Activated CD4-positive, alpha-beta T cell treated with anti-CD3 and anti-CD28 coated beads for 36 hours (primary cell): ENCODE data around the gene C1orf167. TPM values are rescaled to one million over a fixed set of nuclear protein-coding genes. Genes with fewer than 3 reads are reported as not detected.

Experiments
- ATAC-seq: fragments of 200-7000 bp; cut with Tn5 transposase; one replicate; pipeline ENCODE4 v1.10.0; 2021; ENCODE audit warnings: mild to moderate bottlenecking, moderate library complexity
- CTCF ChIA-PET: fragments of 350-600 bp; sonication (Branson Sonifier 250); formaldehyde crosslinking; loops from one replicate; lab custom pipeline; 2021; ENCODE audit warnings: antibody characterized with exemption; lab: Charles Lee
- POLR2A ChIA-PET: fragments of 350-600 bp; sonication (Branson Sonifier 250); formaldehyde crosslinking; loops from one replicate; lab custom pipeline; 2021; ENCODE audit warnings: antibody characterized with exemption, inconsistent platforms; lab: Charles Lee
- DNase-seq: peaks from one replicate; pipeline ENCODE4 v3.0.0-alpha.2; 2020
- H3K27ac Mint-ChIP-seq: one replicate; pipeline ENCODE4 v1.8.0; 2021; ENCODE audit warnings: mixed read lengths
- H3K27me3 Mint-ChIP-seq: one replicate; pipeline ENCODE4 v1.8.0; 2021; ENCODE audit warnings: mixed read lengths
- H3K36me3 Mint-ChIP-seq: one replicate; pipeline ENCODE4 v1.8.0; 2021; ENCODE audit warnings: low read depth, mixed read lengths
- H3K4me1 Mint-ChIP-seq: one replicate; pipeline ENCODE4 v1.8.0; 2021; ENCODE audit warnings: mixed read lengths
- H3K4me3 Mint-ChIP-seq: one replicate; pipeline ENCODE4 v1.8.0; 2021; ENCODE audit warnings: mild to moderate bottlenecking, moderate library complexity, mixed read lengths
- H3K9me3 Mint-ChIP-seq: one replicate; pipeline ENCODE4 v1.8.0; 2021; ENCODE audit warnings: low read depth, mixed read lengths
- intact Hi-C, 2 experiments: fragments of 100-400 bp; cut with DNase I in 1 of 2; cut with micrococcal nuclease in 1 of 2; formaldehyde crosslinking; loops; one replicate each; pipeline versions ENCODE4 v1.14.2 to v1.15.1; 2022 to 2024; cut with DNase I, micrococcal nuclease
- total RNA-seq, 2 experiments: library from RNA; stranded (reverse); gene quantifications; one replicate each; pipeline ENCODE4 v1.2.3, GENCODE V29; 2021

Gene C1orf167
- total RNA-seq, 2 experiments from 2014 or later: not detected

DNA sequence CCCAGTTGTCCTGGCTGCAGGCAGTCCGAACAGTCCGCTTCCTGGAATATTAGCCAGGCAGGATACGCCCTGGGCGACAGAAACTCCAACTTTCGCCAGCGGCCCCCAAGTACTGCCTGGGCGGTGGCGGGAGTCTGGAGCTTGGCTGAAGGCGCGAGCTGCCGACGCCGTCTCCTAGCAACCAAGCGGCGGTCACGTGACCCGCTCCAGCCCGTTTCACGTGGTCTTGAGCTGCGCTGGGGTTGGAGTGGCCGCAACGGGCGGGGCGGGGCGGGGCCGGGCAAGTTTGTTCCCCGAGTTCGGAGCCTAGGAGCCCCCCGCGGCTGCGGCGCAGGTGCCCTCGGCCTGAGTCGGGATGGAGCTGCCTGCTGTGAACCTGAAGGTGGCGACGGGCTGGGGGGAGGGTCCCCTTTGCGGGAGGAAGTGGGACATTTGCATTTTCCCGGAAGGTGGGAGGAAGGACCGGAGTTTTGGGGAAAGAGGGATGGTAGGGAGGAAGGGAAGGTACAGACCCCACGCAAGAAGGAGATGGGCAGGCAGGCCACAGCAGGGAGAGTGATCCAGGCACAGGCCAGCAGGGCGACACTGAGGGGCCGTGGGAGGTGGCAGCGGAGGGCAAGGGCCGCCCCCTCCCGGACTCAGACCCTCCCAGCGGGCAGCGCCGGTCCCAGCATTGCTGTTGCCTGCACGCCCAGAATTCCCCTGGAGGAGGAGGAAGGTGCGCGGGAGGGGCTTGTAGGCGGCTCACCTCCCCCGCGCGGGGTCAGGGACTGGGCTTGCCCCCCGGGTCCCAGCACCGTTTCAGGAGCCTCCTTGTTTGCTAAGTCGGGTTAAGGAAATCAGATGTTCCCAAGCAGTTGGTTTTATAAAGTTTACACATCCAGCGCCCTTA is 25.9 kb upstream of the C1orf167 start, which contains the start of gene AGTRAP:
TSS of gene AGTRAP (plus strand) at position 283 of the 892 bp plus-strand sequence. CDS start at position 356, 73 bp downstream.
- Mint-ChIP-seq H3K4me3 (peak within 1 kb of the TSS; percentile 87), H3K27ac (peak within 1 kb of the TSS; percentile 82), H3K36me3 (no peaks in the 10 kb centered on the region), H3K4me1 (peaks cover 56% of the 10 kb centered on the region), H3K9me3 (no peaks in the 10 kb centered on the region), H3K27me3 (no peaks in the 10 kb centered on the region)
- intact Hi-C loops: loop anchor here in 1 of 2 experiments (1.0 to 5.0 kb wide), 8 partner anchors 55 to 674 kb away; partner anchors contain the start of genes CLCN6, DISP3, FBXO2 and FBXO44
- ATAC-seq (peak; percentile 81), DNase-seq (peak; percentile 95)
- ChIA-PET POLR2A (interaction anchor here (0.6 to 2.9 kb wide), 2 partner anchors 173 to 441 kb away, joined by 6 to 18 read pairs; no protein-coding TSS in a partner anchor), CTCF (interaction anchor here (0.6 to 3.6 kb wide), 8 partner anchors 12 to 172 kb away, joined by 3 to 22 read pairs (median 3); no protein-coding TSS in a partner anchor)

DNA sequence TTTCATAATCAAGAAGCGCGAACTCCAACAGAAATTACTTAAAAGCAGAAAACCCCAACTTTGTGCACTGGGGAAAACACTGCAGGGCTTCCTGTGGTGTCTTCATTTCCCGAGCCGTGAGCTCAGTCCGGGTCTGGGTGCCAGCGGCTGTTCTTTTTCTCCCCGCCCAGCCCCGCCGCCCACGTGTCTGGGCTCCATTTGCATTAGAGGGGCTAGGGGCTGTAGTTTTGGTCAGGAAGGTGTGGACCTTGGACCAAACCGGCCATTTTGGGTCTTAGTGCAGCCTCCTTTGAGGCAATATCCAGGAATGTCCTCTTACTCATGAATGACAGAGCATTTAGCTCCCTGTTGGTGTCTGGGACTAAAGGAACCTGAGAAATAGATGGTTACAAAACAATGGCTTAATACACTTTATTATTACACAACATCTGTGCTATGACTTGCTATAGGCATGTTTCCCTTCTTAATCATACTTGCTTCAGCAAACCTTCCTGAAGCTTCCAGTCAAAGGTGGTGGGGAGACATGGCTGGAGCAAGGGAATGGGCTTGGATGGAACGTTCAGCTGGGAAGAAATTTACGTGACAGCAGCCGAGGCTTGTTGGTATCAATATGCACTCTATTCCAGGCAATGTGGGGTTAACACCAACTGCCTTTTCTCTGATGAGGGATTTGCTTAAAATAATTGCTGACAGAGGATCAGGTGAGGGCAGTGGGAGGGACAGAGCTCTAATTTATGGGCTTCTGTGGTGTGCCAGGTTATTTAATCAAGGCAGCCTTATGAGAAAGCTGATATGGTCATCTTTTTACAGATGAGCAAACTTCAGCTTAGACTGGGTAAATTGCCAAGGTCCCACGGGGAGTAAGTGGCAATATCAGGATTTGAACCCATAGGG is 25.0 kb upstream of the C1orf167 start:
- Mint-ChIP-seq H3K27ac (peak overlapping the region; percentile 68), H3K27me3 (no peaks in the 10 kb centered on the region), H3K9me3 (no peaks in the 10 kb centered on the region), H3K36me3 (no peaks in the 10 kb centered on the region), H3K4me3 (peak overlapping the region; percentile 87), H3K4me1 (peaks cover 57% of the 10 kb centered on the region)
- intact Hi-C loops: loop anchor here in 1 of 2 experiments (1.0 to 5.0 kb wide), 8 partner anchors 56 to 675 kb away; partner anchors contain the start of genes CLCN6, DISP3, FBXO2 and FBXO44
- POLR2A ChIA-PET: interaction anchor here (1.1 to 2.9 kb wide), 2 partner anchors 56 to 172 kb away, joined by 3 to 18 read pairs; no protein-coding TSS in a partner anchor
- CTCF ChIA-PET: interaction anchor here (0.7 to 3.6 kb wide), 8 partner anchors 11 to 697 kb away, joined by 3 to 22 read pairs (median 3); partner anchors contain the start of gene CLCN6
- DNase-seq (peak; percentile 72), ATAC-seq (peak; percentile 61)

DNA sequence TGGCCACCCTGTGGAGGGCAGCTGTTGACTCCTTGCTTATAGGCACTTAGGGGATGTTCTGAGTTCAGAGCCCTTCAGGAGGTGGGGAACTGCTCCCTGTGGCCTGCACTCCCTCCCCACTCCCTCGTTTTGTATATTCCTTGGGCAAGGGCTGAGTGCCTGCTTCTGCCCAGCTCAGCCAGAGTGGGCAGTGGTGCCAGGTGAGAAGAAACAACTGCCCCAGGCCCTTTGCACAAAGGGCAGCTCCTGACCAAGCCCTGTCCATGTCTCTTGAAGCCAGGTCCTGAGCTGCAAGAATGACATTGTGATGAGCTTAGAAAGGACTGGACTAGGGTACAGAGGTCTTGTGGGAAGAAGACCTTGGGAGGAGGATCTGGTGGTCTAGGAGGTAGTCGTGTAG is 23.9 kb upstream of the C1orf167 start:
- Mint-ChIP-seq H3K9me3 (no peaks in the 10 kb centered on the region), H3K27ac (no peak overlapping the region), H3K4me1 (peaks cover 54% of the 10 kb centered on the region), H3K27me3 (no peaks in the 10 kb centered on the region), H3K4me3 (no peak overlapping the region), H3K36me3 (no peaks in the 10 kb centered on the region)
- ATAC-seq: no peak
- no peak for DNase-seq
- ChIA-PET POLR2A (no interaction called here), CTCF (interaction anchor here (0.7 kb wide), 1 partner anchor 698 kb away, joined by 3 read pairs; no protein-coding TSS in a partner anchor)
- intact Hi-C loops: loop anchor here in 1 of 2 experiments (5.0 kb wide), 2 partner anchors 169 to 676 kb away; partner anchors contain the start of gene SRM

- CTCF ChIA-PET: interaction anchor here (1.8 kb wide), 1 partner anchor 19 kb away, joined by 4 read pairs; no protein-coding TSS in a partner anchor
Measured at GRCh38 chr1:11738783-11739182, 23.2 kb upstream of the C1orf167 start.

DNA sequence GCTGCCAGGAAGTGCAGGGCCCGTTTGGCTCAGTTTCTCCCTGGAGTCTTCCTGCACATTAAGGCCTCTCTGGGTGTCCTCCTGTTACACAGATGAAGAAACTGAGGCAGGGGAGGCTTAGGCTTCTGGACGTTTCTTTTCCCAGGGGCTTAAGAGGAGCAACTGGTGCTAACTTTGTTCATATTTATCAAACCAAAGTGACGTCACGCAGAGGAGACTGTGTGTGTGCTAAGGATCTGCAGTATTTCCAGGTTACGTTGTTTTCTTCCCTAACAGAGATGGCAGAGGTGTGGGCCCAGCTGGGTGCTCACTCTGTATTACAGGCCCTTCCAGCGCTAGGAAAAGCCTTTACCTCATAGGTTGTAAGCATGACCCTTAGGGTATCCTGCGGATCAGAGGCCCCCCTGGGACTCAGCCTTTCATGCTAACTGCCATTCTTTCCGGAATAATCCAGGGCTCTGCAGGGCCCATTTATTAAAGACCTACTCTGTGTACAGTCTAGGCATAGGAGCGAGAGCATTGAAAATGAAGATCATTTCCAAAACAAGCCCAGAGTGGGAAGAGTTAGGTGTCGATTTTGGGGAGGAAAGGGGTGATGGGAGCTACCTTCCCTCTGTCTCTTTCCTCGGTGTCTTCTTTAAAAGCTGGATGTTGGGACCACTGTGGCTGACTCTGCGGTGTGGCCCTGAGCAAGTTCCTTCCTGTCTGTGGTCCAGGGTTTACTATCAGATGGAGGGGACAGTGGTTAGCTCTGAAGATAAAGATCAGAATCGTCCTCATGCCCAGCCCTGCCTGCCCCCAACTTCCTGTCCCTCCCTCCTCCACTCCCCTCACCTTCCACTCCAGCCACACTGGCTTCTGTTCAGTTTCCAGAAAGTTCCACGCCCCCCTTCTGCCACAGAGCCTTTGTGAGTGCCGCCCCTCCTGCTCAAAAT is 21.5 kb upstream of the C1orf167 start:
- POLR2A ChIA-PET: no interaction called here
- ATAC-seq: peak; percentile 31
- H3K4me1 Mint-ChIP-seq: peaks cover 50% of the 10 kb centered on the region

More at GRCh38 chr1:11738783-11739182, 23.2 kb upstream of the C1orf167 start:
- intact Hi-C loops: loop anchor here in 1 of 2 experiments (5.0 kb wide), 2 partner anchors 169 to 676 kb away; partner anchors contain the start of gene SRM
- POLR2A ChIA-PET: no interaction called here
- ATAC-seq (no peak), DNase-seq (no peak)
- Mint-ChIP-seq H3K4me3 (no peak overlapping the region), H3K4me1 (peaks cover 52% of the 10 kb centered on the region), H3K27me3 (no peaks in the 10 kb centered on the region), H3K36me3 (no peaks in the 10 kb centered on the region), H3K27ac (no peak overlapping the region), H3K9me3 (no peaks in the 10 kb centered on the region)

GRCh38 chr1:11741482-11741881 is 20.5 kb upstream of the C1orf167 start:
- CTCF ChIA-PET: interaction anchor here (0.8 to 1.9 kb wide), 2 partner anchors 9 to 91 kb away, joined by 3 to 5 read pairs; no protein-coding TSS in a partner anchor
- intact Hi-C loops: no loop called here
- no peaks in the 10 kb centered on the region for H3K27me3 Mint-ChIP-seq
- no peak overlapping the region for H3K27ac Mint-ChIP-seq
- peaks cover 4% of the 10 kb centered on the region for H3K36me3 Mint-ChIP-seq
- peaks cover 50% of the 10 kb centered on the region for H3K4me1 Mint-ChIP-seq
- H3K4me3 Mint-ChIP-seq: no peak overlapping the region
- ATAC-seq (no peak), DNase-seq (no peak)
- POLR2A ChIA-PET: no interaction called here
- no peaks in the 10 kb centered on the region for H3K9me3 Mint-ChIP-seq

More for the DNA sequence above, 21.5 kb upstream of the C1orf167 start:
- no peaks in the 10 kb centered on the region for H3K9me3 Mint-ChIP-seq
- H3K4me3 Mint-ChIP-seq: peak overlapping the region; percentile 24
- H3K36me3 Mint-ChIP-seq: peaks cover 4% of the 10 kb centered on the region
- H3K27ac Mint-ChIP-seq: no peak overlapping the region
- intact Hi-C loops: no loop called here
- CTCF ChIA-PET: interaction anchor here (0.5 to 1.9 kb wide), 9 partner anchors 9 to 564 kb away, joined by 3 to 5 read pairs (median 3); no protein-coding TSS in a partner anchor
- peak; percentile 33 for DNase-seq
- no peaks in the 10 kb centered on the region for H3K27me3 Mint-ChIP-seq

GRCh38 chr1:11741919-11742558 is 20.0 kb upstream of the C1orf167 start:
- CTCF ChIA-PET: interaction anchor here (1.9 kb wide), 1 partner anchor 8 kb away, joined by 5 read pairs; no protein-coding TSS in a partner anchor
- no peak overlapping the region for H3K4me3 Mint-ChIP-seq
- POLR2A ChIA-PET: no interaction called here
- ATAC-seq: no peak
- no peaks in the 10 kb centered on the region for H3K27me3 Mint-ChIP-seq
- H3K27ac Mint-ChIP-seq: no peak overlapping the region
- H3K36me3 Mint-ChIP-seq: peaks cover 8% of the 10 kb centered on the region
- no peaks in the 10 kb centered on the region for H3K9me3 Mint-ChIP-seq
- peaks cover 46% of the 10 kb centered on the region for H3K4me1 Mint-ChIP-seq
- no peak for DNase-seq
- intact Hi-C loops: no loop called here

DNA sequence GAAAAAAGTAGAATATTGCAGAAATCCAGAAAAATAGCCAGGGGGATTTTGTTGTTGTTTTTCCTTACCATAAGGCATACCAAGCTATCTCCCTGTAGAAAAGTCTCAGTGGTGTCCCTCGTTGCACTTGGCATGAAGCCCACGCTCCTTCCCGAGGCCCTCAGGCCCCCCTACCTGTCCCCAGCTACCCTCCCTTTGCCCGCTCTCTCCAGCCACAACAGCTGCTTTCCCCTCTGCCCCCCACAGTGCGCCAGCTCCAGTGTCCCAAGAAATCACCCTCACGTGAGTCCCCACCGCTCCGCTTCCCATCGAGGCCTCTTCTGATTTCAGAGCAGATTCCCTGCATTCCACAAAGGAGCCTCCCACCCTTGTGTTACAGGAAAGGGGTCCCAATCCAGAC is 17.7 kb upstream of the C1orf167 start:
- no peaks in the 10 kb centered on the region for H3K9me3 Mint-ChIP-seq
- ATAC-seq (no peak), DNase-seq (no peak)
- H3K36me3 Mint-ChIP-seq: peaks cover 12% of the 10 kb centered on the region
- intact Hi-C loops: no loop called here
- H3K27me3 Mint-ChIP-seq: no peaks in the 10 kb centered on the region
- ChIA-PET CTCF (interaction anchor here (0.6 kb wide), 1 partner anchor 21 kb away, joined by 3 read pairs; no protein-coding TSS in a partner anchor), POLR2A (no interaction called here)
- peaks cover 35% of the 10 kb centered on the region for H3K4me1 Mint-ChIP-seq
- no peak overlapping the region for H3K27ac Mint-ChIP-seq
- H3K4me3 Mint-ChIP-seq: no peak overlapping the region

GRCh38 chr1:11746092-11746491 is 15.9 kb upstream of the C1orf167 start:
- Mint-ChIP-seq H3K4me1 (peaks cover 20% of the 10 kb centered on the region), H3K4me3 (no peak overlapping the region), H3K36me3 (peaks cover 12% of the 10 kb centered on the region), H3K27ac (no peak overlapping the region), H3K9me3 (no peaks in the 10 kb centered on the region), H3K27me3 (no peaks in the 10 kb centered on the region)
- CTCF ChIA-PET: no interaction called here
- POLR2A ChIA-PET: no interaction called here
- ATAC-seq: no peak
- intact Hi-C loops: no loop called here
- no peak for DNase-seq
